Bronchial epithelial cell (primary cell): Measurements from ENCODE around the gene ZNF337. TPM values are rescaled to one million over a fixed set of nuclear protein-coding genes. Genes with fewer than 3 reads are reported as not detected.
A peak's percentile ranks its signal among the peaks of the same experiment; 100 is the strongest.
"Not testable (repeated sequence)": the region's sequence is repeated elsewhere in the genome, so short reads cannot be mapped to it uniquely, and the experiment has no call there.

Experiments used
- DNase-seq: peaks from one replicate; pipeline ENCODE4 v3.0.0-alpha.2; 2010; ENCODE audit warnings: low read depth
- FAIRE-seq: peaks from 2 replicates; lab custom pipeline; 2011; peaks lifted over from hg19 to GRCh38; lab: Jason Lieb, UNC
- H3K27me3 ChIP-seq: 2 replicates; pipeline ENCODE4 v1.5.1; 2011; ENCODE audit warnings: low read length; ENCODE audit not compliant: control insufficient read depth, insufficient read depth
- H3K36me3 ChIP-seq: 2 replicates; pipeline ENCODE4 v1.5.1; 2011; ENCODE audit warnings: low read length; ENCODE audit not compliant: control insufficient read depth, insufficient read depth
- H3K4me3 ChIP-seq: 2 replicates; pipeline ENCODE4 v1.5.1; 2011; ENCODE audit warnings: mild to moderate bottlenecking, low read depth, low read length, control low read depth
- CTCF ChIP-seq: IDR thresholded peaks from 2 replicates; pipeline ENCODE4 v1.5.1; 2011; ENCODE audit warnings: mild to moderate bottlenecking, moderate library complexity, low read length, control low read depth, inconsistent platforms; ENCODE audit not compliant: insufficient read depth, severe bottlenecking
- total RNA-seq: library from RNA; depleted of rRNA; stranded (reverse); fragments of >200 nt; gene quantifications from 2 replicates; pipeline ENCODE4 v1.2.1, GENCODE V29; 2014

The ZNF337 gene
- total RNA-seq, 1 donor from 2014 or later = 18.4 TPM

- TF ChIP-seq CTCF = no peak
- H3K36me3 ChIP-seq = peaks cover 6% of the 10 kb centered on the region
- no peak overlapping the region for H3K4me3 ChIP-seq
- FAIRE-seq = peak; percentile 60
- no peak for DNase-seq
- H3K27me3 ChIP-seq = no peaks in the 10 kb centered on the region
Observed at GRCh38 chr20:25686081-25687067, 10.3 kb downstream of the ZNF337 start.

GRCh38 chr20:25685276-25686080, 11.2 kb downstream of the ZNF337 start:
- no peak for TF ChIP-seq CTCF
- peaks cover 6% of the 10 kb centered on the region for H3K36me3 ChIP-seq
- FAIRE-seq = no peak
- H3K27me3 ChIP-seq = no peaks in the 10 kb centered on the region
- DNase-seq = no peak
- no peak overlapping the region for H3K4me3 ChIP-seq

GRCh38 chr20:25683826-25684225, 12.8 kb downstream of the ZNF337 start:
- not testable (repeated sequence) for DNase-seq, FAIRE-seq, H3K4me3 ChIP-seq, H3K36me3 ChIP-seq, H3K27me3 ChIP-seq

GRCh38 chr20:25683050-25683449, 13.6 kb downstream of the ZNF337 start:
- DNase-seq (no peak), FAIRE-seq (no peak)
- Histone ChIP-seq H3K4me3 (no peak overlapping the region), H3K36me3 (peaks cover 6% of the 10 kb centered on the region), H3K27me3 (no peaks in the 10 kb centered on the region)
- TF ChIP-seq CTCF = no peak

GRCh38 chr20:25676164-25676809, 20.4 kb downstream of the ZNF337 start:
- peaks cover 18% of the 10 kb centered on the region for H3K36me3 ChIP-seq
- DNase-seq (peak; percentile 79), FAIRE-seq (peak; percentile 96)
- no peak for TF ChIP-seq CTCF
- no peaks in the 10 kb centered on the region for H3K27me3 ChIP-seq
- no peak overlapping the region for H3K4me3 ChIP-seq
